ENCODE data around the gene TDRD9.

The TDRD9 gene

GRCh38 chr14:104073764-104074163, 145.5 kb downstream of the TDRD9 start:
- Histone ChIP-seq H3K4me1 (ENCODE audit: control insufficient read depth, insufficient read depth, low read length, unreplicated experiment) (no peaks in the 10 kb centered on the region), H3K4me3 (ENCODE audit: low read depth, low read length) (no peak overlapping the region), H3K79me2 (ENCODE audit: control insufficient read depth, insufficient read depth, low read length, unreplicated experiment) (no peaks in the 10 kb centered on the region), H2AFZ (ENCODE audit: low read length, unreplicated experiment) (no peak overlapping the region), H3K36me3 (ENCODE audit: insufficient read depth, low read length) (no peaks in the 10 kb centered on the region), H3K27ac (ENCODE audit: low read depth, low read length) (no peak overlapping the region), H3K27me3 (ENCODE audit: insufficient read depth, low read length) (peaks cover 37% of the 10 kb centered on the region)

GRCh38 chr14:104075530-104076151, 147.4 kb downstream of the TDRD9 start:
- Histone ChIP-seq H3K27me3 (ENCODE audit: insufficient read depth, low read length) (peaks cover 20% of the 10 kb centered on the region), H3K27ac (ENCODE audit: low read depth, low read length) (no peak overlapping the region), H3K4me3 (ENCODE audit: low read depth, low read length) (no peak overlapping the region), H3K36me3 (ENCODE audit: insufficient read depth, low read length) (no peaks in the 10 kb centered on the region), H3K79me2 (ENCODE audit: control insufficient read depth, insufficient read depth, low read length, unreplicated experiment) (no peaks in the 10 kb centered on the region), H3K4me1 (ENCODE audit: control insufficient read depth, insufficient read depth, low read length, unreplicated experiment) (no peaks in the 10 kb centered on the region), H2AFZ (ENCODE audit: low read length, unreplicated experiment) (no peak overlapping the region)

- H3K4me1 ChIP-seq (ENCODE audit: control insufficient read depth, insufficient read depth, low read length, unreplicated experiment), result no peaks in the 10 kb centered on the region
- no peak overlapping the region for H3K27ac ChIP-seq (ENCODE audit: low read depth, low read length)
- H3K36me3 ChIP-seq (ENCODE audit: insufficient read depth, low read length), result no peaks in the 10 kb centered on the region
- no peak overlapping the region for H2AFZ ChIP-seq (ENCODE audit: low read length, unreplicated experiment)
- H3K4me3 ChIP-seq (ENCODE audit: low read depth, low read length), result 0 out of 2 replicates have a peak overlapping the region, but pooled peaks have one; percentile 12
- no peaks in the 10 kb centered on the region for H3K79me2 ChIP-seq (ENCODE audit: control insufficient read depth, insufficient read depth, low read length, unreplicated experiment)
- peaks cover 21% of the 10 kb centered on the region for H3K27me3 ChIP-seq (ENCODE audit: insufficient read depth, low read length)
Measured at GRCh38 chr14:104076743-104077142, 148.5 kb downstream of the TDRD9 start.

- no peak overlapping the region for H3K4me3 ChIP-seq (ENCODE audit: low read depth, low read length)
- H3K4me1 ChIP-seq (ENCODE audit: control insufficient read depth, insufficient read depth, low read length, unreplicated experiment), result no peaks in the 10 kb centered on the region
- no peaks in the 10 kb centered on the region for H3K36me3 ChIP-seq (ENCODE audit: insufficient read depth, low read length)
- no peak overlapping the region for H2AFZ ChIP-seq (ENCODE audit: low read length, unreplicated experiment)
- H3K27ac ChIP-seq (ENCODE audit: low read depth, low read length), result no peak overlapping the region
- peaks cover 32% of the 10 kb centered on the region for H3K27me3 ChIP-seq (ENCODE audit: insufficient read depth, low read length)
- no peaks in the 10 kb centered on the region for H3K79me2 ChIP-seq (ENCODE audit: control insufficient read depth, insufficient read depth, low read length, unreplicated experiment)
Measured at GRCh38 chr14:104078031-104078455, 149.8 kb downstream of the TDRD9 start.

GRCh38 chr14:104080376-104081260, 152.4 kb downstream of the TDRD9 start:
- Histone ChIP-seq H3K4me3 (ENCODE audit: low read depth, low read length) (no peak overlapping the region), H3K79me2 (ENCODE audit: control insufficient read depth, insufficient read depth, low read length, unreplicated experiment) (no peaks in the 10 kb centered on the region), H3K4me1 (ENCODE audit: control insufficient read depth, insufficient read depth, low read length, unreplicated experiment) (no peaks in the 10 kb centered on the region), H3K27me3 (ENCODE audit: insufficient read depth, low read length) (peaks cover 42% of the 10 kb centered on the region), H3K36me3 (ENCODE audit: insufficient read depth, low read length) (no peaks in the 10 kb centered on the region), H3K27ac (ENCODE audit: low read depth, low read length) (no peak overlapping the region), H2AFZ (ENCODE audit: low read length, unreplicated experiment) (no peak overlapping the region)

GRCh38 chr14:104081261-104081835, 153.1 kb downstream of the TDRD9 start:
- H3K4me3 ChIP-seq (ENCODE audit: low read depth, low read length), result no peak overlapping the region
- H3K36me3 ChIP-seq (ENCODE audit: insufficient read depth, low read length), result no peaks in the 10 kb centered on the region
- H2AFZ ChIP-seq (ENCODE audit: low read length, unreplicated experiment), result no peak overlapping the region
- no peaks in the 10 kb centered on the region for H3K4me1 ChIP-seq (ENCODE audit: control insufficient read depth, insufficient read depth, low read length, unreplicated experiment)
- peaks cover 45% of the 10 kb centered on the region for H3K27me3 ChIP-seq (ENCODE audit: insufficient read depth, low read length)
- H3K79me2 ChIP-seq (ENCODE audit: control insufficient read depth, insufficient read depth, low read length, unreplicated experiment), result no peaks in the 10 kb centered on the region
- H3K27ac ChIP-seq (ENCODE audit: low read depth, low read length), result no peak overlapping the region

- Histone ChIP-seq H3K4me1 (ENCODE audit: control insufficient read depth, insufficient read depth, low read length, unreplicated experiment) (no peaks in the 10 kb centered on the region), H3K27me3 (ENCODE audit: insufficient read depth, low read length) (peaks cover 45% of the 10 kb centered on the region), H3K36me3 (ENCODE audit: insufficient read depth, low read length) (no peaks in the 10 kb centered on the region)
Measured at GRCh38 chr14:104081951-104082464, 153.8 kb downstream of the TDRD9 start.

GRCh38 chr14:104082807-104083206, 154.6 kb downstream of the TDRD9 start:
- no peaks in the 10 kb centered on the region for H3K79me2 ChIP-seq (ENCODE audit: control insufficient read depth, insufficient read depth, low read length, unreplicated experiment)
- peaks cover 45% of the 10 kb centered on the region for H3K27me3 ChIP-seq (ENCODE audit: insufficient read depth, low read length)
- H3K4me3 ChIP-seq (ENCODE audit: low read depth, low read length), result no peak overlapping the region
- no peak overlapping the region for H3K27ac ChIP-seq (ENCODE audit: low read depth, low read length)
- no peaks in the 10 kb centered on the region for H3K36me3 ChIP-seq (ENCODE audit: insufficient read depth, low read length)
- H3K4me1 ChIP-seq (ENCODE audit: control insufficient read depth, insufficient read depth, low read length, unreplicated experiment), result no peaks in the 10 kb centered on the region
- no peak overlapping the region for H2AFZ ChIP-seq (ENCODE audit: low read length, unreplicated experiment)

More at GRCh38 chr14:104081951-104082464, 153.8 kb downstream of the TDRD9 start:
- Histone ChIP-seq H3K27ac (ENCODE audit: low read depth, low read length) (no peak overlapping the region), H3K79me2 (ENCODE audit: control insufficient read depth, insufficient read depth, low read length, unreplicated experiment) (no peaks in the 10 kb centered on the region), H3K4me3 (ENCODE audit: low read depth, low read length) (no peak overlapping the region), H2AFZ (ENCODE audit: low read length, unreplicated experiment) (no peak overlapping the region)

DNA sequence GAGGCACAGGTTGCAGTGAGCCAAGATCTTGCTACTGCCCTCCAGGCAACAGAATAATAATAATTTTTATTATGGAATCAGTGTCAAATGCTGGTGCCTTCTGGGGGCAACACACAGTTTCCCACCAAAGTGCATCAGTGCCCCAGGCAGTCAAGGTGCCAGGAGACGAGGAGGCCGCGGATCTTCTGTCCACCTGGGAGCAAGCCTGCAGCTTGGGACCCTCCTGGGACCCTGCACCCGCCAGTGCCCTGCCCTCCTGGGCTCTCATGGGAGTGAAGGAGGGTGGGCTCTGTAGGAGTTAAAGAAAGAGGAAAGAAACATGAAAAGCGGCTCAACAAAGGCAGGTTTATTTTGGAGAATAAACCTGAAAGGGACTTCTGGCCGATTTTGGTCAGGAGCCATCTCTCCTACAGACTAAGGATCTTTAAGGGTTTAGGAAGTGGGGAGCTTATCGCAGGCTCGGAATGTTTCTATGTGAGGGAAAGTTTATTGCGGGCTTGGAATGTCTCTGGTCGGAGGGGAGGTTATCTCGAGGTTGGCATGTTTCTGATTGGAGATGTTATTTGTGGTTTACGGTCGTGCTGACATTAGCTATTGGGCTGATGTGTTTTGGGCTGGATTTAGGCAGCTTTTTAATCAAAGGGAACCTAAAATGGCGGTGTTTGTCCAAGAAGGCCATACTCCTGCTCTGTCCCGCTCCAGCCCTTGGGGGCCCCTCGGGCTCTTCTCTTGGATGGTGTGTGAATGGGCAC, 156.2 kb downstream of the TDRD9 start:
- H3K4me3 ChIP-seq (ENCODE audit: low read depth, low read length), result no peak overlapping the region
- H3K36me3 ChIP-seq (ENCODE audit: insufficient read depth, low read length), result no peaks in the 10 kb centered on the region
- H2AFZ ChIP-seq (ENCODE audit: low read length, unreplicated experiment), result no peak overlapping the region
- no peak overlapping the region for H3K27ac ChIP-seq (ENCODE audit: low read depth, low read length)
- H3K79me2 ChIP-seq (ENCODE audit: control insufficient read depth, insufficient read depth, low read length, unreplicated experiment), result no peaks in the 10 kb centered on the region
- H3K4me1 ChIP-seq (ENCODE audit: control insufficient read depth, insufficient read depth, low read length, unreplicated experiment), result no peaks in the 10 kb centered on the region
- H3K27me3 ChIP-seq (ENCODE audit: insufficient read depth, low read length), result peaks cover 45% of the 10 kb centered on the region

Data from ACC112 (cell line).